Activated CD8-positive, alpha-beta memory T cell treated with anti-CD3 and anti-CD28 coated beads, Interleukin-2, amount 10 ng/mL, durations not matched to agents 7 days and 5 days (primary cell): ENCODE measurements around the gene WNT4. TPM values are rescaled to one million over a fixed set of nuclear protein-coding genes. Genes with fewer than 3 reads are reported as not detected.

Experiments
- ATAC-seq: fragments of 150-1000 bp; cut with Tn5 transposase; one replicate; pipeline ENCODE4 v1.10.0; 2021; ENCODE audit warnings: moderate library complexity
- CTCF ChIA-PET: fragments of 350-600 bp; sonication (Branson Sonifier 250); formaldehyde crosslinking; loops from one replicate; lab custom pipeline; 2021; ENCODE audit warnings: antibody characterized with exemption; lab: Charles Lee
- DNase-seq: peaks from one replicate; pipeline ENCODE4 v3.0.0-alpha.2; 2020
- H3K27ac Mint-ChIP-seq: one replicate; pipeline ENCODE4 v1.8.0; 2021; ENCODE audit warnings: mild to moderate bottlenecking, mixed read lengths
- H3K27me3 Mint-ChIP-seq: one replicate; pipeline ENCODE4 v1.8.0; 2021; ENCODE audit warnings: mixed read lengths
- H3K36me3 Mint-ChIP-seq: one replicate; pipeline ENCODE4 v1.8.0; 2021; ENCODE audit warnings: mild to moderate bottlenecking, mixed read lengths
- H3K4me1 Mint-ChIP-seq: one replicate; pipeline ENCODE4 v1.8.0; 2021; ENCODE audit warnings: mixed read lengths
- H3K4me3 Mint-ChIP-seq: one replicate; pipeline ENCODE4 v1.8.0; 2021; ENCODE audit warnings: mild to moderate bottlenecking, moderate library complexity, mixed read lengths
- H3K9me3 Mint-ChIP-seq: one replicate; pipeline ENCODE4 v1.8.0; 2022; ENCODE audit warnings: low read depth, mixed read lengths
- total RNA-seq, 2 experiments: library from RNA; stranded (reverse); gene quantifications; one replicate each; pipeline ENCODE4 v1.2.3, GENCODE V29; 2021

Gene WNT4
- total RNA-seq, 2 experiments from 2014 or later = not detected

DNA sequence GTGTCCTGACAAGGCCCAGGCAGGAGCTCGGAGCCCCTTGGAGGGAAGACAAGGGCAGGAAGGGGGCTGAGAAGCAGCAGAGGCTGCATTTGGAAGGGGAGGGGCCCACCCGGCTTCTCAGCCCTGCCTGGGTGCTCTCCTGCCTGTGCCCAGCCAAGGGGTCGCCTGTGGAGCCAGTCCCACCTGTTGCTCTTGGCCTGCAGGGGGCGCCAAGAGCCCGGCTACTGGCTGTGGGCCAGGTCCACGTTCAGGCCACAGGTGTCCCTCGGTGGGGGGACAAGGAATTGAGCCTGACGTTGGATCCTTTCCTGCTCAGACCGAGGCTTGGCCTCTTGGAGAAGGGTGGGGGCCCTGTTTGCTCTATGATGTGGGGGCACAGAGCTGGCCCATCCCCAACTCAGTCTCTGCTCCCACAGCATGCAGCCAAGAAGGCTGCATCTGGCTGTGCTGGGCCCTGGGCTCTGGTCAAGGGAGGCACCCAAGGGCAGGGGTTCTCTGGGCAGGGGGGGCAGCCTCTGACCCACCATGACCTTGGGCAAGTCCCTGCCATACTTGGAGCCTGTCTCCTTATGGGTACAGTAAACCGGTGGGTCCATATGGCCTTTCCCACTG, 10.9 kb downstream of the WNT4 start:
- H3K36me3 Mint-ChIP-seq = no peaks in the 10 kb centered on the region
- DNase-seq (peak; percentile 62), ATAC-seq (peak; percentile 69)
- no peaks in the 10 kb centered on the region for H3K4me1 Mint-ChIP-seq
- no peaks in the 10 kb centered on the region for H3K27me3 Mint-ChIP-seq
- H3K4me3 Mint-ChIP-seq = no peak overlapping the region
- H3K9me3 Mint-ChIP-seq = no peaks in the 10 kb centered on the region
- CTCF ChIA-PET = interaction anchor here (0.6 to 2.8 kb wide), 12 partner anchors 9 to 289 kb away, joined by 3 to 24 read pairs (median 3); no protein-coding TSS in a partner anchor
- no peak overlapping the region for H3K27ac Mint-ChIP-seq

DNA sequence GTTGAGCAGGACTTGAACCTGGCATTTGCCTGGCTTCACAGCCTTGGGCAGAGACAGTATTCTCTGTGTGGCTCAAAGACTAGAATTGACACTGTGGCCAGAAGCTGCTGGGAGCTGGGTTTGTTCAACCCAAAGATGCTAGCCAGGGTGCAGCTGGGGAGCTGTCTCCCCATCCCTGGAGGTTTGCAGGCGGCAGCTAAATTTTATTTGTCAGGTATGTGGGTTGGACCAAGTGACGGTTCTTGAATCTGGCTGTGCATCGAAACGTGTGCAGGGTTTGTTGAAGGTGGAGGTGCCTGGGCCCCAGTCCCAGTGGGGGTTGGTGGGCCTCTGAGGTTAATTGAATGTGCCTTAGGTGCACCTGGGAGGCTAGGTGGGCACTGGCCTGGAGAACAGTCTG, 11.8 kb downstream of the WNT4 start:
- H3K9me3 Mint-ChIP-seq = no peaks in the 10 kb centered on the region
- no peak overlapping the region for H3K27ac Mint-ChIP-seq
- H3K27me3 Mint-ChIP-seq = no peaks in the 10 kb centered on the region
- H3K36me3 Mint-ChIP-seq = no peaks in the 10 kb centered on the region
- H3K4me3 Mint-ChIP-seq = no peak overlapping the region
- CTCF ChIA-PET = interaction anchor here (0.6 to 2.8 kb wide), 11 partner anchors 8 to 475 kb away, joined by 3 to 24 read pairs (median 3); no protein-coding TSS in a partner anchor
- ATAC-seq = no peak
- no peaks in the 10 kb centered on the region for H3K4me1 Mint-ChIP-seq
- no peak for DNase-seq

DNA sequence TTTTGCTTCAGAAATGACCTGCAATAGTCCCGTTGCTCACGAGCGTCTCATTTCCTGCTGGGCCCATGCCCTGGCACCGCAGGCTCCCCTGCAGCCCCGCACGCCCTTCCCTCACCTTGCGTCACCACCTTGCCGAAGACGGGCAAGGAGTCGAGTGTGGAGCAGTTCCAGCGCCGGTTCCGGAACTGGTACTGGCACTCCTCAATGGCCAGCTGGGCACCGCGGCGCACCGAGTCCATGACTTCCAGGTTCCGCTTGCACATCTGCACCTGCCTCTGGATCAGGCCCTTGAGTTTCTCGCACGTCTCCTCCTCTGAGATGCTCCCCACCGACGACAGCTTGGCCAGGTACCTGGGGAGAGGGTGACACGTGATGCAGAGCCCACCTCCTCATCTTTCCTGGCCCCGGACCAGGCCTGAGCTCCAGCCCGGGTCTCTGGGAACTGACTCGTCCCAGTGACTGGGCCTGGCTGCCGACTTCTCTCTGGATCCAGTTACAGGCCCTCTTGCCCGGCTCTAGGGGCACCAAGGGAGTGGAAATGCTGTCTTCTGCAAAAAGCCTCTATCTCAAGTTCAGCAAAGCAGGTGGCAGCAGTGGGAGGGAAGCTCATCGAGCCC, 13.3 kb downstream of the WNT4 start:
- H3K4me1 Mint-ChIP-seq = no peaks in the 10 kb centered on the region
- H3K27ac Mint-ChIP-seq = no peak overlapping the region
- no peaks in the 10 kb centered on the region for H3K27me3 Mint-ChIP-seq
- CTCF ChIA-PET = interaction anchor here (1.2 to 1.9 kb wide), 3 partner anchors 15 to 287 kb away, joined by 3 to 5 read pairs (median 4); no protein-coding TSS in a partner anchor
- ATAC-seq (no peak), DNase-seq (no peak)
- no peaks in the 10 kb centered on the region for H3K36me3 Mint-ChIP-seq
- H3K4me3 Mint-ChIP-seq = no peak overlapping the region
- no peaks in the 10 kb centered on the region for H3K9me3 Mint-ChIP-seq

DNA sequence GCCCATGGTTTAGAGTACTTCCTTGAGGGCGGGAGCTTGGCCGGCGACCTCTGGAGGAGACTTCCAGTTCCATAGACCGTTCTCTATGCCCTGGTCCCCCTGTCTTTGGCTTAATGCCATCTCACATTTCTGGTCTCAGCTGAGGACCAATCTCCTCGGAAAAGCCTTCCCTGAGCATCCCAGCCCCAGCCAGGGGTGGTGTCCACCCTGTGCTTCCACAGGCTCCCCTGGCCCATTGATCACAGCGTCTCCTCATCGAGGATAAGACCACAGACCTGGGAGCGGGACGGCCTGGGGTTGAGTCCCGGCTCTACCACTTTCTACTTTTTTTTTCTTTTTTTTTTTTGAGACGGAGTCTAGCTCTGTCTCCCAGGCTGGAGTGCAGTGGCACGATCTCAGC, 14.5 kb downstream of the WNT4 start:
- CTCF ChIA-PET = interaction anchor here (1.5 kb wide), 1 partner anchor 288 kb away, joined by 4 read pairs; no protein-coding TSS in a partner anchor
- H3K4me1 Mint-ChIP-seq = no peaks in the 10 kb centered on the region
- ATAC-seq = no peak
- no peaks in the 10 kb centered on the region for H3K27me3 Mint-ChIP-seq
- H3K4me3 Mint-ChIP-seq = no peak overlapping the region
- no peak overlapping the region for H3K27ac Mint-ChIP-seq
- DNase-seq = no peak
- no peaks in the 10 kb centered on the region for H3K36me3 Mint-ChIP-seq
- H3K9me3 Mint-ChIP-seq = no peaks in the 10 kb centered on the region

DNA sequence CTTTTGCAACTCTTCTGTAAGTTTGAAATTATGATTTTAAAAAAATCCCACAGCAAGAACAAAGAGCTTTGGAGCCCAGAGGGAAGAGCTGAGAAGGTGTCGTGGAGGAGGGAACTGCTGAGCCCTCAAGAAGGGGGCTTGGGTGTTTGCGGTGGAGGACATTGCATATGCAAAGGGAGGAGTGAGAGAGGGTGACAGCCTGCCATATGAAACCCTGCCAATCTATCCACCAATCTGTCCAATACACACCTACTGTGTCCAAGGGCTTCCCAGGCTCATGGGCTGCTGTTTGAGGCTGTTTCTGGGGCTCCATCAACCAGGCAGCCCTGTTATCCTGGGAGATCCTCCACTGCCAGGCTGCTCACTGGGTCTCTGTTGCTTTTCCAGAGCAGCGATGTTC, 15.2 kb downstream of the WNT4 start:
- no peaks in the 10 kb centered on the region for H3K36me3 Mint-ChIP-seq
- no peaks in the 10 kb centered on the region for H3K27me3 Mint-ChIP-seq
- CTCF ChIA-PET = no interaction called here
- ATAC-seq (no peak), DNase-seq (no peak)
- no peak overlapping the region for H3K4me3 Mint-ChIP-seq
- H3K4me1 Mint-ChIP-seq = no peaks in the 10 kb centered on the region
- no peak overlapping the region for H3K27ac Mint-ChIP-seq
- H3K9me3 Mint-ChIP-seq = no peaks in the 10 kb centered on the region

DNA sequence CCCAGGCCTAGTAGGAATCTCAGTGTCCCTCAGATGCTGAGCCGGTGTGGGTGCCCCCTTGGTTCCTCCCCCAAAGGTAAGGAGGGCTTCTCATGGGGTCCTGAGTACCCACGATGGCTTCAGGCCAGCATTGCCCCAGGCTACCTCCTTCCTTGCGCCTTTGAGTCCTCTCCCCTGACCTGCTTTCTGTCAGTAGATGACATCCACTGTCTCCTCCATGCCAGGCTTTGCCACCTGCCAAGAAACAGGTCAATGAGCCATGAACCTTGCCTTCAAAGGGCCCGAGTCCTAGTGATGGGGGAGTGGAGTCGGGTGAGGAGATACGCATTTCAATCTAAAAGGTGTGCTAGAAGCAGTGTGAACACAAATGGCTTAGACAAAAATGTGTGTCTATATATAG, 15.6 kb downstream of the WNT4 start:
- Mint-ChIP-seq H3K27ac (no peak overlapping the region), H3K4me1 (no peaks in the 10 kb centered on the region), H3K4me3 (no peak overlapping the region), H3K27me3 (no peaks in the 10 kb centered on the region), H3K36me3 (no peaks in the 10 kb centered on the region), H3K9me3 (no peaks in the 10 kb centered on the region)
- CTCF ChIA-PET = no interaction called here
- no peak for DNase-seq
- no peak for ATAC-seq

DNA sequence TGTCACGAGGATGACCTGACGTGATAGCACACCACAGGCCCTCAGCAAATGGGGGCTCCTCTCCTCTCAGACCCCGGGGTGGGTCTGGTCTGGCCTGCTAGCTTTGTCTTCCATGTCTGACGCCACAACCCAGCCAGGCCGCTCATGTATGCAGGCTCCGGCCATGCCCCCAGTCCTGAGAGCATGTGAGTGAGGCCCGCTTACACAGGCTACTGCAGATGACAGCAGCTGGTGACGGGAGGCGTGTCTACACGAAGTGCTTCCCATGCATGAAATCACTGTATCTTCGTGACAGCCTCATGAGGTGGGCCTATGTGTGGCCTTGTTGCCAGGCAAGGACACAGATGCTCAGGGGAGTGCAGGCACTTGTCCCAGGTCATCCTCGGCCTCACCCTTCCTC, 16.4 kb downstream of the WNT4 start:
- no peaks in the 10 kb centered on the region for H3K9me3 Mint-ChIP-seq
- H3K27me3 Mint-ChIP-seq = no peaks in the 10 kb centered on the region
- no peak for ATAC-seq
- H3K36me3 Mint-ChIP-seq = no peaks in the 10 kb centered on the region
- no peak overlapping the region for H3K27ac Mint-ChIP-seq
- no peaks in the 10 kb centered on the region for H3K4me1 Mint-ChIP-seq
- H3K4me3 Mint-ChIP-seq = no peak overlapping the region
- DNase-seq = no peak
- CTCF ChIA-PET = no interaction called here

DNA sequence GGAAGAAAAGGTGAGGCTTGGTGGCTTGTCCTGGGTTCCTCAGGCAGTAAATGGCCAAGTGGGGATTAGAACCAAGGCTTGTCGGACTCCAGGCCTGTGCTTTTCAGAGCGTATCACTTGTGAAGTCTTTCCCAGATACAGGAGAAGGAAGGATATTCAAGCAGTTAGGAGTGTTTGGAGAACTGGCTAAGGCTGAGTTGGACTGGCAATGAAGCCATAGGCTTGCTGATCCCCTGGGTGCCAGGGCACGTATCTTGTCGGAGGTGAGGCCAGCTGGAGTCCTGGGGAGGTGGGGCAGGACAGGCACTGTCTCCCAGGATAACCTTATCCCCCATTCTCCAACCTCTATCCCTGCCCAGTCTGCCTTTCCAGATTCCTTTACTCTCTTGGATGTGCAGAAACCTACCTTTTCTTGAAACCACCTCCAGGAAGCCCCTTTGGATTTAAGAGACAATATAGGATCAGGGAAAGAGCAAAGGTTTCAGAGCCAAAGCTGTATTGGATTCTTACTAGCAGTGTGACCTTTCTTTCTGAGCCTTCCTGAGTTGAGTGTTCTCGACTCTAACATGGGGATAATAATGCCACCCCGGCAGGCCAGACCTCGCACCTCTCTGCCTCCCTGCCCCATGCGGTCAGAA, 18.2 kb downstream of the WNT4 start:
- Mint-ChIP-seq H3K4me3 (no peak overlapping the region), H3K36me3 (no peaks in the 10 kb centered on the region), H3K27me3 (no peaks in the 10 kb centered on the region), H3K9me3 (no peaks in the 10 kb centered on the region), H3K4me1 (no peaks in the 10 kb centered on the region), H3K27ac (no peak overlapping the region)
- CTCF ChIA-PET = no interaction called here
- DNase-seq (no peak), ATAC-seq (no peak)

DNA sequence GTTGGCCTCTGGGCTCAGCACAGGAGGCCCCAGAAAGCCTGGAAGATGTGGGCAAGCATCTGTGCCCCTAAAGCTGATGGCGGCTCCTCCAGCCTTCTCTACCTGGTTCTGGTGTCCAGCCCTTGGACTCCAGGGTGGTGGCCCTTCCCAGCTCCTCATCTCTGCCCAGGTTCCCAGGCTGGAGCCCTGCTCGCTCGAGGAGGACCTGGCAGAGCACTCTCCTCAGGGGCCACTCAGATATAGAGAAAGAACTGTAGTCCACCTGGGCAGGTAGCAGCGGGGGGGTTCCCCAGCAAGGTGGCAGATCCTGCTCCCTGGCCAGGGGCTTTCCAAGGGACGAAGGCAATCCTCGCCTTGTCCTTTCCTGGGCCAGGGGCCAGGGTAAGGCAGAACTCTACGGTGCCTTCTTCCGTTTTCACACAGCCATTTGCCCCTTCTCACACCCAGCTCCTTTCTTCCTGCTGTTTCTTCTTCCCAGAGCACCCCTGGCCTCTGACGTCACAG, 18.9 kb downstream of the WNT4 start:
- DNase-seq = no peak
- Mint-ChIP-seq H3K36me3 (peaks cover 3% of the 10 kb centered on the region), H3K9me3 (no peaks in the 10 kb centered on the region), H3K27ac (no peak overlapping the region), H3K27me3 (no peaks in the 10 kb centered on the region), H3K4me3 (no peak overlapping the region), H3K4me1 (no peaks in the 10 kb centered on the region)
- CTCF ChIA-PET = interaction anchor here (0.8 kb wide), 1 partner anchor 8 kb away, joined by 4 read pairs; no protein-coding TSS in a partner anchor
- ATAC-seq = no peak

DNA sequence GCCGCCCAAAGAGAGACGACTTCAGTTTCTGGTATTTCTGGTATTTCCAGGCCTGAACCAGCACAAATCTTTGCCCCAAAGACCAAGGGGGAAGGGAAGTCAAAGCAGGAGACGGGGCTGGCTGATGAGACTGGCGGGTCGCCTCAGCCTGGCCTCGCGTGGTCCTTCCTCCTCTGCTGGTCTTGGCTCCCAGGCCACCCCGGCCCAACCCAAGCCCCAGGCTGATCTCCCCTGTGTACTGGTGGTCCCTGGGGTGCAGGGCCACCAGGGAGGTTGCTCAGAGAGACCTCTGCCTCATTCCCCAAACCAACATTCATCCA, 19.9 kb downstream of the WNT4 start:
- Mint-ChIP-seq H3K27ac (no peak overlapping the region), H3K36me3 (peaks cover 5% of the 10 kb centered on the region), H3K9me3 (no peaks in the 10 kb centered on the region), H3K27me3 (no peaks in the 10 kb centered on the region), H3K4me3 (no peak overlapping the region), H3K4me1 (peaks cover 2% of the 10 kb centered on the region)
- DNase-seq = no peak
- CTCF ChIA-PET = interaction anchor here (0.8 kb wide), 1 partner anchor 9 kb away, joined by 4 read pairs; no protein-coding TSS in a partner anchor
- no peak for ATAC-seq

DNA sequence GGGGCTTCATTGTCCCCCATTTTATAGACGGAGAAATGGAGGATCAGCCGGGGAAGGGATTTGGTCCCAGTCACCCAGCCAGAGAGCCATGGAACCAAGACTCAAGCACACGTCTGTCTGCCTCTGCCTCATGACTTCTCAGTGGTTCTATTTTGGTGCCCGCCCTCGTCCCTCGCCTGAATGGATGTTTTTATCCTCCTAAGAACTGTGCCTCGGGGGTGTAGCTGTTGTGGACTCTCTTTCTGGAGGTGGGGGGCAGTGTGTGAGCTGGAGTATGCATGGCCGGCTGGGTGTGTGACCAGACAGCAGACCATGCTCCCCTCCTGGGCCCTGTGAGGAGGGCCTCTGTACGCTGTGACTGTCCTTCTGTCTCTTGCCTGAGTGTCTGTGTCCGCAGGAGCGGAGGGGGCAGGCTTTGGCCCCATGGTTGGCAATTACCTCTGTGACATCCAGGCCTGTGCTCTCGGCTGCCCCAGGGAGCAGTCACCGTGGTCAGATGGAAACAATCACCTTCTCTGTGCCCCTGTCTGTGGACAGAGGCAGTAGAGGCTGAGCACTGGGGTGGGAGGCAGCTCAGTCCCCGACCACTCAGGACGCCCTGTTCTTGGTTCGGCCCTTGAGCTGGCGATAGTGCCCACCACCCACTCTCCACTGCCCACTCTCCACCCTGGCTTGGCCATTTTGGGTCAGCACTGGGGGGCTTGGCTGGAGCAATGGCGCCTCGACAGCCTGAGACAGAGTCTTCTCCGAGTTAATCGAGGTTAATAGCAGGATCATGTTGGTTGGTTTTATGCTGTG, 20.4 kb downstream of the WNT4 start:
- H3K27ac Mint-ChIP-seq = no peak overlapping the region
- no peak for DNase-seq

DNA sequence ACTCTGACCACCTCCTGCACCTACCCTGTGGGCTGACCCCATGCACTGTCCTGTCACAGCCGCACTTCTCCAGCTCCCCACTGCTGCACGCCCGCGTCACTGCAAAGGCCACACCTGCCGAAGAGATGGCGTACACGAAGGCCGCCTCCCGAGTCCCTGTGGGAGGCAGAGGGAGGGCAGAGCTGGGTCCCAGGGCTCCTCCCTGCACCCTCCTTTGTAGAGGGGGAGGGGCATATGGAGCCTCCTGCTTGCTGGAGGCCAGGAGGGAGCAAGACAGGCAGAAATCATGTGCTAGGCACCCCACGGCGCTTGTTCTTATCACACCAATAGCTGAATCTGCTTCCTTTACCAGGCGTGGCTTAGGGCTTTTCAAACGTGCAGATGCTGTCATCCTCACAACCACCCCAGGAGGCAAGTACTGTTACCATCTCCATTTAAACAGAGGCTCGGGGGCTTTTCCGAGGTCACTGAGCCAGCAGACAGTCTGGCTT, 21.4 kb downstream of the WNT4 start:
- Mint-ChIP-seq H3K4me3 (no peak overlapping the region), H3K27me3 (no peaks in the 10 kb centered on the region), H3K27ac (no peak overlapping the region), H3K4me1 (peaks cover 5% of the 10 kb centered on the region), H3K9me3 (no peaks in the 10 kb centered on the region), H3K36me3 (peaks cover 5% of the 10 kb centered on the region)
- no peak for DNase-seq
- ATAC-seq = no peak
- CTCF ChIA-PET = no interaction called here

More for the DNA sequence above, 20.4 kb downstream of the WNT4 start:
- Mint-ChIP-seq H3K27me3 (no peaks in the 10 kb centered on the region), H3K4me1 (peaks cover 2% of the 10 kb centered on the region), H3K36me3 (peaks cover 5% of the 10 kb centered on the region), H3K9me3 (no peaks in the 10 kb centered on the region), H3K4me3 (no peak overlapping the region)
- CTCF ChIA-PET = interaction anchor here (0.5 kb wide), 1 partner anchor 62 kb away, joined by 3 read pairs; no protein-coding TSS in a partner anchor
- ATAC-seq = no peak

DNA sequence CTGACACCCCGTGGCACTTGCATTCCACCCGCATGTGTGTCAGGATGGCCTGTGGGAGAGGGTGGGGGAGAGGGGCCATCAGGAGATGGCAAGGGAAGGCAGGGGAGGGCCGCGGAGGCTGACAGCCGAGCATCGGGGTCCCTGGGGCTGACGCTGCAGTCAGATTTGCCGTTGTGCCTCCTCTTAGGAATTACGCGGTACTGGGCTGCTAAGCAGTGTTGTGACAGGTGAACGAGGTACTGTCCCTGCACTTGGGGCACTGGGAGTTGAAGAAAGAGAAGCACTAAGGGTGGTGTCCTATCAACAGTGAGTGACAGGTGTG, 22.5 kb downstream of the WNT4 start:
- peaks cover 5% of the 10 kb centered on the region for H3K36me3 Mint-ChIP-seq
- peaks cover 5% of the 10 kb centered on the region for H3K4me1 Mint-ChIP-seq
- DNase-seq (no peak), ATAC-seq (no peak)
- CTCF ChIA-PET = no interaction called here
- H3K27me3 Mint-ChIP-seq = no peaks in the 10 kb centered on the region
- no peak overlapping the region for H3K27ac Mint-ChIP-seq
- H3K4me3 Mint-ChIP-seq = no peak overlapping the region
- H3K9me3 Mint-ChIP-seq = no peaks in the 10 kb centered on the region
